ENCODE measurements around the gene CPXM2. TPM values are rescaled to one million over a fixed set of nuclear protein-coding genes. Genes with fewer than 3 reads are reported as not detected.

The CPXM2 gene
- total RNA-seq, 2 experiments from 2014 or later = not detected

DNA sequence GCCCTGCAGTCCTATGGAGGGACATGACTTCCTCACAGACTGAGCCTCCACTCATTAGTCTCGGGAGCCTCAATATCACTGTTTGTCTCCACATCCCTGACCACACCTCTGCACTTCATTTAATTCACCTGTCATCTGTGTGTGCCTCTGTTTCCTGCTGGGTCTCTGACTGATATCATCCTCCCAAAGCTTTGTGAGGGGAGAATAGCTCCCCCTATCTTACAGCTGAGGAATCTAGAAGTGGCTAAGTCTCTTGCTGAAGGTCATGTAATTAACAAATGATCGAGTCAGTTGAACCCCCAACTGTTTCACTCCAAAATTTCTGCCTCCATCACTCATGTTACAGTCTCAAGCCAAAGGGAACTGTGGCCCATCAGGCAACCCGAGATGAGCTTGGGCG is 5.5 kb upstream of the CPXM2 start:
- no peaks in the 10 kb centered on the region for H3K4me1 ChIP-seq (ENCODE audit: insufficient read depth, low read length, poor library complexity, severe bottlenecking)
- H4K20me1 ChIP-seq (ENCODE audit: insufficient read depth, low read length) = no peaks in the 10 kb centered on the region
- no peaks in the 10 kb centered on the region for H3K36me3 ChIP-seq (ENCODE audit: insufficient read depth, low read length)
- no peak overlapping the region for H3K27ac ChIP-seq (ENCODE audit: low read depth, low read length, poor library complexity, severe bottlenecking)
- no peaks in the 10 kb centered on the region for H3K9me2 ChIP-seq (ENCODE audit: insufficient read depth, low read length)
- TF ChIP-seq, protein P1, sequence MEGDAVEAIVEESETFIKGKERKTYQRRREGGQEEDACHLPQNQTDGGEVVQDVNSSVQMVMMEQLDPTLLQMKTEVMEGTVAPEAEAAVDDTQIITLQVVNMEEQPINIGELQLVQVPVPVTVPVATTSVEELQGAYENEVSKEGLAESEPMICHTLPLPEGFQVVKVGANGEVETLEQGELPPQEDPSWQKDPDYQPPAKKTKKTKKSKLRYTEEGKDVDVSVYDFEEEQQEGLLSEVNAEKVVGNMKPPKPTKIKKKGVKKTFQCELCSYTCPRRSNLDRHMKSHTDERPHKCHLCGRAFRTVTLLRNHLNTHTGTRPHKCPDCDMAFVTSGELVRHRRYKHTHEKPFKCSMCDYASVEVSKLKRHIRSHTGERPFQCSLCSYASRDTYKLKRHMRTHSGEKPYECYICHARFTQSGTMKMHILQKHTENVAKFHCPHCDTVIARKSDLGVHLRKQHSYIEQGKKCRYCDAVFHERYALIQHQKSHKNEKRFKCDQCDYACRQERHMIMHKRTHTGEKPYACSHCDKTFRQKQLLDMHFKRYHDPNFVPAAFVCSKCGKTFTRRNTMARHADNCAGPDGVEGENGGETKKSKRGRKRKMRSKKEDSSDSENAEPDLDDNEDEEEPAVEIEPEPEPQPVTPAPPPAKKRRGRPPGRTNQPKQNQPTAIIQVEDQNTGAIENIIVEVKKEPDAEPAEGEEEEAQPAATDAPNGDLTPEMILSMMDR (conservative IDR thresholded peaks at IDR 0.05; ENCODE audit: low read length) = peak; percentile 65
- TF ChIP-seq EZH2phosphoT487 (IDR thresholded peaks at IDR 0.05; ENCODE audit: borderline replicate concordance, low read depth, low read length) = no peak
- no peak overlapping the region for H3K4me3 ChIP-seq (ENCODE audit: low read depth, low read length, poor library complexity, severe bottlenecking)
- ChIA-PET POLR2A (interaction anchor here (0.5 kb wide), 1 partner anchor 1344 kb away, joined by 5 read pairs; no protein-coding TSS in a partner anchor), CTCF (ENCODE audit: unreplicated experiment) (no interaction called here)
- no peak overlapping the region for H2AFZ ChIP-seq (ENCODE audit: low read length)
- H3K4me2 ChIP-seq (ENCODE audit: low read length) = no peak overlapping the region
- BruUV-seq (replicated peaks) = no TSS peak
- DNase-seq (ENCODE audit: low spot score) = peak; percentile 10
- H3K79me2 ChIP-seq (ENCODE audit: insufficient read depth, low read depth, low read length) = no peaks in the 10 kb centered on the region
- no peaks in the 10 kb centered on the region for H3K9me3 ChIP-seq (ENCODE audit: low read length)
- intact Hi-C loops (cut with micrococcal nuclease; ENCODE audit: unreplicated experiment) = no loop called here

DNA sequence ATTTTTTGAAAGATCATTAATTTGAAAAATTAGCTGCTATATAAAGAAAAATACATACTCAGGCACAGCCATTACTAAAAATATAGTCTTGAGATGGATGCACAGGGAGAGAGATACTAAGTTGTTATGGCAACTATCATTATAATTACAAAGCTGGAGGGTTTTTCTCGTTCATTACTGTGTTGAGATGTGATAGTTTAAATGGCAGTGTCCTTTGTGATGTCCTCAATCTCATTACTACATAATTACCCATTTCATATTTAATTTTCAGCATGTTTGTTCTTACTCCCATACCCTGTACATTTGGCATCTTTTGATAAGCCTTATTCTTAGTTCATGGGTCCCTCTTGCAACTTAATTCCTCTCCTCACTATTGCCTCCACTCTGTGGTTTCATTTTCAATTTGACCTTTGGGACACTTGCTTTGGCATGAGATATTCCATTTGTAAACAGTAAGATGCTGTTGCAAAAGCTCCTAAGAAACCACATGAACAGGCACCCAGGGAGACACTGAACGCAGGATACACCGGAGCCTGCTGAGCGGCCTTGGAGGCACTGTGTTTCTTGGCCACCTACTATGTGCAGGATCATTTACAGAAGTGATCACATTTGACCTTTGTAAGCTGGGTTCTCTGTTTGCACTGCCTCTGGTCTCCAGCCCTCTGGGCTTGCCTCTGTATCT is 4.8 kb upstream of the CPXM2 start:
- ChIA-PET CTCF (ENCODE audit: unreplicated experiment) (no interaction called here), POLR2A (no interaction called here)
- Histone ChIP-seq H3K9me3 (ENCODE audit: low read length) (no peaks in the 10 kb centered on the region), H3K36me3 (ENCODE audit: insufficient read depth, low read length) (no peaks in the 10 kb centered on the region), H3K4me2 (ENCODE audit: low read length) (no peak overlapping the region), H3K79me2 (ENCODE audit: insufficient read depth, low read depth, low read length) (no peaks in the 10 kb centered on the region), H2AFZ (ENCODE audit: low read length) (no peak overlapping the region), H4K20me1 (ENCODE audit: insufficient read depth, low read length) (no peaks in the 10 kb centered on the region), H3K9me2 (ENCODE audit: insufficient read depth, low read length) (no peaks in the 10 kb centered on the region), H3K4me1 (ENCODE audit: insufficient read depth, low read length, poor library complexity, severe bottlenecking) (no peaks in the 10 kb centered on the region), H3K27ac (ENCODE audit: low read depth, low read length, poor library complexity, severe bottlenecking) (no peak overlapping the region), H3K4me3 (ENCODE audit: low read depth, low read length, poor library complexity, severe bottlenecking) (no peak overlapping the region)
- intact Hi-C loops (cut with micrococcal nuclease; ENCODE audit: unreplicated experiment) = no loop called here
- no peak for TF ChIP-seq EZH2phosphoT487 (IDR thresholded peaks at IDR 0.05; ENCODE audit: borderline replicate concordance, low read depth, low read length)
- TF ChIP-seq, protein P1 (conservative IDR thresholded peaks at IDR 0.05; ENCODE audit: low read length) = no peak
- DNase-seq (ENCODE audit: low spot score) = no peak
- BruUV-seq (replicated peaks) = no TSS peak

DNA sequence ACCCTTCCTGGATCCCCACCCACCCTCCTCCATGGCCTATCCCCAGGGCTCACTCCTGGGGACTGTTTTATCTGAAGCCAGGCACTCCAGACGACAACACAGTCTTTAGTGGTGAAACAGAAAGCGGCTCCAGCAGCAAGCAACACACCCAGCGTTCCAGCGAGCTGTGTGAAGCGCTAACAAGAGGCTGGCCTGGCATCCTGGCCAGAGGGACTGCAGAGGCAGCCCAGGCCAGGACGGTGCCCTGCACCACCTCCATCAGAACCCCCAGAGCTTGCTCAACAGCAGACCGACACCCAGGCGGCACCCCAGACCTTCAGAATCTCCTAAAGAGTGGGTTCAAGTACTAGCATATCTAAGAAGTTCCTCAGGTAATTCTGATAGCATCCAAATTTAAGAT is 2.0 kb upstream of the CPXM2 start:
- BruUV-seq (replicated peaks) = no TSS peak
- intact Hi-C loops (cut with micrococcal nuclease; ENCODE audit: unreplicated experiment) = no loop called here
- no peaks in the 10 kb centered on the region for H3K79me2 ChIP-seq (ENCODE audit: insufficient read depth, low read depth, low read length)

More for the DNA sequence above, 2.0 kb upstream of the CPXM2 start:
- TF ChIP-seq EZH2phosphoT487 (IDR thresholded peaks at IDR 0.05; ENCODE audit: borderline replicate concordance, low read depth, low read length) = no peak
- TF ChIP-seq, protein P1 (conservative IDR thresholded peaks at IDR 0.05; ENCODE audit: low read length) = no peak
- Histone ChIP-seq H2AFZ (ENCODE audit: low read length) (no peak overlapping the region), H3K36me3 (ENCODE audit: insufficient read depth, low read length) (no peaks in the 10 kb centered on the region), H4K20me1 (ENCODE audit: insufficient read depth, low read length) (no peaks in the 10 kb centered on the region), H3K4me3 (ENCODE audit: low read depth, low read length, poor library complexity, severe bottlenecking) (no peak overlapping the region), H3K4me2 (ENCODE audit: low read length) (no peak overlapping the region), H3K9me3 (ENCODE audit: low read length) (no peaks in the 10 kb centered on the region), H3K4me1 (ENCODE audit: insufficient read depth, low read length, poor library complexity, severe bottlenecking) (no peaks in the 10 kb centered on the region), H3K27ac (ENCODE audit: low read depth, low read length, poor library complexity, severe bottlenecking) (no peak overlapping the region), H3K9me2 (ENCODE audit: insufficient read depth, low read length) (no peaks in the 10 kb centered on the region)
- no peak for DNase-seq (ENCODE audit: low spot score)
- POLR2A ChIA-PET = no interaction called here
- CTCF ChIA-PET (ENCODE audit: unreplicated experiment) = no interaction called here

All from OCI-LY7 (cell line).